GM12872 (cell line): ENCODE results near the gene ZNF445.

Experiments
- CTCF ChIP-seq: IDR thresholded peaks from 3 replicates; pipeline ENCODE4 v1.5.1; 2011; ENCODE audit warnings: low read depth, mild to moderate bottlenecking, low read length, moderate library complexity; ENCODE audit not compliant: insufficient read depth

ZNF445 gene

GRCh38 chr3:44511238-44511566 lies 33.7 kb upstream of the ZNF445 start:
- TF ChIP-seq CTCF, result no peak

GRCh38 chr3:44510000-44510368 lies 32.5 kb upstream of the ZNF445 start:
- TF ChIP-seq CTCF, result no peak

- no peak for TF ChIP-seq CTCF
These were observed 32.0 kb upstream of the ZNF445 start for GRCh38 chr3:44509393-44509921.

GRCh38 chr3:44506961-44507360 lies 29.5 kb upstream of the ZNF445 start:
- TF ChIP-seq CTCF, result no peak

- no peak for TF ChIP-seq CTCF
These were observed 29.1 kb upstream of the ZNF445 start for GRCh38 chr3:44506556-44506955.

- no peak for TF ChIP-seq CTCF
These were observed 27.1 kb upstream of the ZNF445 start for GRCh38 chr3:44504566-44504965.

- no peak for TF ChIP-seq CTCF
These were observed 24.5 kb upstream of the ZNF445 start for GRCh38 chr3:44501971-44502370.

GRCh38 chr3:44499149-44499898 lies 21.9 kb upstream of the ZNF445 start:
- no peak for TF ChIP-seq CTCF
